22Rv1 (cell line): ENCODE data around the gene HAPLN1.

ENCODE experiments used
- H3K27ac ChIP-seq: fragments of 450-650 bp; 2 replicates; pipeline ENCODE4 v1.5.1; 2017
- CTCF ChIP-seq: fragments of 450-650 bp; IDR thresholded peaks from 2 replicates; pipeline ENCODE4 v1.5.1; 2017; ENCODE audit warnings: mild to moderate bottlenecking
- ZFX ChIP-seq: fragments of 450-650 bp; IDR thresholded peaks from 2 replicates; pipeline ENCODE4 v1.6.1; 2017; ENCODE audit warnings: antibody characterized with exemption, borderline replicate concordance

HAPLN1 gene

GRCh38 chr5:83608122-83608521 lies 112.5 kb downstream of the HAPLN1 start:
- H3K27ac ChIP-seq: no peak overlapping the region
- peak; percentile 73 for TF ChIP-seq CTCF
- no peak for TF ChIP-seq ZFX

DNA sequence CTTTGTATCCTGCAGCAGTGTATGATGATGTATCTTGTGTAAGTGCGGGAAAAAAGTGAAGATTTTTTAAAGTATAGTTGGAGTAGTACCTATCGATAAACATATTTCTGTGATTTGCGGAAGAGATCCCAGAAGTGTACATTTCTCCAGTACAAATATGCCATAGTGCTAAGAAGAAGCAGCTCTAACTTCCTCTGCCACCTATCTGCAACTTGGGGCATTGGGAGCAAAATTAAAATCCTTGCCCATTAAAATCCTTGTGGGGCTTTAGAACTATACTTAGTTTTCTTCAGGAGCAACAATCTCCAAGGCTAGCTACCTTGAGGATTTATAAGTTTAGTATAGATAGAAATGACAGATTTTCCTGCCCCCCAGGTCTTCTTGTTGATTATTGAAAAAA lies 125.4 kb downstream of the HAPLN1 start:
- no peak overlapping the region for H3K27ac ChIP-seq
- TF ChIP-seq ZFX: no peak
- TF ChIP-seq CTCF: no peak

GRCh38 chr5:83590966-83591365 lies 129.7 kb downstream of the HAPLN1 start:
- TF ChIP-seq CTCF: no peak
- TF ChIP-seq ZFX: no peak

GRCh38 chr5:83589786-83590185 lies 130.9 kb downstream of the HAPLN1 start:
- H3K27ac ChIP-seq: no peak overlapping the region
- TF ChIP-seq CTCF: no peak
- no peak for TF ChIP-seq ZFX

More at GRCh38 chr5:83590966-83591365, 129.7 kb downstream of the HAPLN1 start:
- no peak overlapping the region; the same call in 1 of the 2 replicates for H3K27ac ChIP-seq
